ENCODE measurements around the gene ZFAND5. TPM values are rescaled to one million over a fixed set of nuclear protein-coding genes. Genes with fewer than 3 reads are reported as not detected.
A peak's percentile ranks its signal among the peaks of the same experiment; 100 is the strongest.

Gene ZFAND5
- total RNA-seq, 6 experiments from 2014 or later, result 88.4 to 119 (median 100) TPM

- Histone ChIP-seq H3K9me3 (no peaks in the 10 kb centered on the region), H3K27ac (no peak overlapping the region), H3K4me3 (no peak overlapping the region), H3K4me1 (no peaks in the 10 kb centered on the region), H3K27me3 (no peaks in the 10 kb centered on the region), H3K36me3 (no peaks in the 10 kb centered on the region)
- DNase-seq, result no peak
- WGBS (ENCODE audit: insufficient coverage, low coverage, low lambda C conversion rate, missing lambda C conversion rate), result 58% methylated on average over 5 of the region's 5 CpGs
- no peak for ATAC-seq
- intact Hi-C loops (cut with DNase I), result no loop called here
- no peak for TF ChIP-seq CTCF (IDR thresholded peaks at IDR 0.05)
- no peak for TF ChIP-seq POLR2A (IDR thresholded peaks at IDR 0.05)
Observed at GRCh38 chr9:72384710-72385485, 19.9 kb upstream of the ZFAND5 start.

DNA sequence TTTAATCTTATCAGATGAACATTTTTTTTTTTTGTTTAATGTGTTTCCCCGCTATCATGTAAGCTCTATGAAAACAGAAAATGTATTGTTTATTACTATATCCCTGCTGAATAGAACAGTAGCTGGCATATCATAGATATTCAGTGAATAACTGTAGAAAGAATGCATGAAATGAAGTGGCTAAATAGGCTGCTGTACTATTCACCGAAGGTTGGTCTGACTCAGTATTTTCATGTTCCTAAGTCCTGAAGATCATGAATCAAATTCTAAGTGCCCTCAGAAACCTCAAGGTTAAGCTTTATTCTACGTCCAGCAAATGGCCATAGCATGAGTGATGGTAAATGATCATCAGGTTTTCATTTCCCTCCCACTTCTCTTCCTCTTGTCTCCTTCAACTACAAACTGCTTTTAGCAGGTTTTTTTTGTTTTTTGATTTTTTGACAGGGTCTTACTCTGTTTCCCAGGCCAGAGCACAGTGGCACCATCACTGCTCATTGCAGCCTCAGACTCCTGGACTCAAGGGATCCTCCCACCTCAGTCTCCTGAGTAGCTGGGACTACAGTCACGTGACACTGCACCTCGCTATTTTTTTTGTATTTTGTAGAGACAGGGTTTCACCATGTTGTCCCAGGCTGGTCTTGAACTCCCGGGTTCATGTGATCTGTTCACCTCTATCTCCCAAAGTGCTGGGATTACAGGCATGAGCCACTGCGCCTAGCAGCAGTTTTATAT is 19.1 kb upstream of the ZFAND5 start:
- Histone ChIP-seq H3K27me3 (no peaks in the 10 kb centered on the region), H3K4me3 (no peak overlapping the region), H3K36me3 (no peaks in the 10 kb centered on the region), H3K27ac (no peak overlapping the region), H3K9me3 (no peaks in the 10 kb centered on the region), H3K4me1 (no peaks in the 10 kb centered on the region)
- no peak for TF ChIP-seq CTCF (IDR thresholded peaks at IDR 0.05)
- TF ChIP-seq POLR2A (IDR thresholded peaks at IDR 0.05), result no peak
- WGBS (ENCODE audit: insufficient coverage, low coverage, low lambda C conversion rate, missing lambda C conversion rate), result 80% methylated on average over 7 of the region's 7 CpGs
- ATAC-seq, result no peak
- intact Hi-C loops (cut with DNase I), result no loop called here
- DNase-seq, result no peak

DNA sequence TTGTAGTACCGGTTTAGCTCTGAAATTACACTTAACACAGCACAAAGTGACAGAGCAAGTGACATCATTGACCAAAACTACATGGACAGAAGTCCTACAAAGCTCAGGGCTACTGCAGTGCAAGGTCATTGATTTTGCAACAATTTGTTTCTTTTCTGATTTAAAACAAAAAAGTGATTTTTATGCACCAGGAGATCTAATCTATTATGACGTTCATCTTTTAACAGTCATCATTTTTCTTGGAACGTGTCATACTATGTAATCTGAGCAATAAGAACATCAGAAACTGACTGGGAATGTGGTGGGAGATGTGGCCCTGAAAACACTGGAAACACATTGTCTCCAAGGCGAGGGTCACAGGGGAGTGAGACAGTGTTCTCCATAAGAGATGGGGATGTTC is 17.4 kb upstream of the ZFAND5 start:
- no peaks in the 10 kb centered on the region for H3K9me3 ChIP-seq
- intact Hi-C loops (cut with DNase I), result no loop called here
- H3K36me3 ChIP-seq, result no peaks in the 10 kb centered on the region
- 51% methylated on average over 4 of the region's 4 CpGs for WGBS (ENCODE audit: insufficient coverage, low coverage, low lambda C conversion rate, missing lambda C conversion rate)
- TF ChIP-seq POLR2A (IDR thresholded peaks at IDR 0.05), result no peak
- TF ChIP-seq CTCF (IDR thresholded peaks at IDR 0.05), result no peak
- no peak for DNase-seq
- H3K27ac ChIP-seq, result no peak overlapping the region
- no peak overlapping the region for H3K4me3 ChIP-seq
- peak in 2 of 4 donors; percentile 39 to 51 for ATAC-seq
- H3K4me1 ChIP-seq, result no peaks in the 10 kb centered on the region
- no peaks in the 10 kb centered on the region for H3K27me3 ChIP-seq

DNA sequence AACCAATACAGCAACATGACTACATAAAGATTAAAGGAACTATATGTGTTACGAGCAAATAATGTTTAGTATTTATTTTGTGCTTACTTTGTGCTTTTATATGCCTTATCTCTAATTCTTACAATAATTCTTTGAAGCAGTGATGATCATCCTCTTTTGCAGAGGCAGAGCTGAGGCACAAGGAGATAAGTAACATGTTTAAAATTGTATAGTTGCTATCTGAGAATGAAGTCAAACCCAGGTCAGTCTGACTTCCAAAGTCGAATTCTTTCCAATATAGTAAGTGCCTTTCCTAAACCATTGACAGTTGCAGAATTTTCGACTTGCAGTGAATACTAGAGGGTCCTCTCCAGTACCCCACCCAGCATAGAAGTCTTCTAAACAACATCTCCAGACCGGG is 12.0 kb upstream of the ZFAND5 start:
- H3K36me3 ChIP-seq, result no peaks in the 10 kb centered on the region
- H3K4me3 ChIP-seq, result no peak overlapping the region
- TF ChIP-seq CTCF (IDR thresholded peaks at IDR 0.05), result no peak
- TF ChIP-seq POLR2A (IDR thresholded peaks at IDR 0.05), result no peak
- no peak for ATAC-seq
- intact Hi-C loops (cut with DNase I), result loop anchor here in 1 of 2 donors (10.0 kb wide), 1 partner anchor 208 kb away; no protein-coding TSS in a partner anchor
- no peak overlapping the region for H3K27ac ChIP-seq
- DNase-seq, result no peak
- no peaks in the 10 kb centered on the region for H3K4me1 ChIP-seq
- H3K27me3 ChIP-seq, result no peaks in the 10 kb centered on the region
- H3K9me3 ChIP-seq, result no peaks in the 10 kb centered on the region
- 81% methylated on average over 4 of the region's 4 CpGs for WGBS (ENCODE audit: insufficient coverage, low coverage, low lambda C conversion rate, missing lambda C conversion rate)

Measured in right lobe of liver (tissue), 6 donors.